ENCODE results near the gene PCMTD2. TPM values are rescaled to one million over a fixed set of nuclear protein-coding genes. Genes with fewer than 3 reads are reported as not detected.

PCMTD2 gene
- total RNA-seq, 3 donors from 2014 or later (not counting 1 experiment from before 2014, with no cell fraction given): 63.8 to 100.0 (median 65.6) TPM

GRCh38 chr20:64247307-64247618 lies 8.3 kb upstream of the PCMTD2 start:
- no peak overlapping the region for H3K27ac ChIP-seq (ENCODE audit: low read length)
- Mint-ChIP-seq H3K4me1 (no peaks in the 10 kb centered on the region), H3K4me3 (no peak overlapping the region), H3K27me3 (ENCODE audit: low read depth in 2 of 2) (peaks cover 27 to 46% of the 10 kb centered on the region in 2 donors), H3K36me3 (no peaks in the 10 kb centered on the region), H3K9me3 (no peaks in the 10 kb centered on the region), H3K27ac (no peak overlapping the region)
- H3K36me3 ChIP-seq (ENCODE audit: control insufficient read depth, insufficient read depth, low read length): no peaks in the 10 kb centered on the region
- no peak for ATAC-seq
- H3K4me1 ChIP-seq (ENCODE audit: control insufficient read depth, insufficient read depth, low read length): no peaks in the 10 kb centered on the region
- WGBS (ENCODE audit: insufficient coverage): 90% methylated on average over 9 of the region's 9 CpGs
- intact Hi-C loops (cut with micrococcal nuclease): no loop called here
- no peaks in the 10 kb centered on the region for H3K9me3 ChIP-seq (ENCODE audit: control insufficient read depth, insufficient read depth, low read length)
- no peaks in the 10 kb centered on the region for H3K27me3 ChIP-seq (ENCODE audit: control insufficient read depth, insufficient read depth, low read length)
- no peak overlapping the region for H3K4me3 ChIP-seq (ENCODE audit: low read length)
- no peak for DNase-seq
- TF ChIP-seq CTCF (IDR thresholded peaks at IDR 0.05): no peak

GRCh38 chr20:64247970-64248841 lies 7.3 kb upstream of the PCMTD2 start:
- ATAC-seq (no peak), DNase-seq (no peak)
- Mint-ChIP-seq H3K4me3 (no peak overlapping the region), H3K36me3 (no peaks in the 10 kb centered on the region), H3K27ac (no peak overlapping the region), H3K27me3 (ENCODE audit: low read depth in 2 of 2) (peaks cover 25 to 46% of the 10 kb centered on the region in 2 donors), H3K9me3 (no peaks in the 10 kb centered on the region), H3K4me1 (no peaks in the 10 kb centered on the region)
- no peak overlapping the region for H3K27ac ChIP-seq (ENCODE audit: low read length)
- 68% methylated on average over 29 of the region's 33 CpGs for WGBS (ENCODE audit: insufficient coverage)
- TF ChIP-seq CTCF (IDR thresholded peaks at IDR 0.05): no peak
- H3K4me1 ChIP-seq (ENCODE audit: control insufficient read depth, insufficient read depth, low read length): no peaks in the 10 kb centered on the region
- intact Hi-C loops (cut with micrococcal nuclease): no loop called here
- no peaks in the 10 kb centered on the region for H3K36me3 ChIP-seq (ENCODE audit: control insufficient read depth, insufficient read depth, low read length)
- H3K27me3 ChIP-seq (ENCODE audit: control insufficient read depth, insufficient read depth, low read length): no peaks in the 10 kb centered on the region
- H3K4me3 ChIP-seq (ENCODE audit: low read length): no peak overlapping the region
- no peaks in the 10 kb centered on the region for H3K9me3 ChIP-seq (ENCODE audit: control insufficient read depth, insufficient read depth, low read length)

- no peaks in the 10 kb centered on the region for H3K36me3 Mint-ChIP-seq
- no peaks in the 10 kb centered on the region for H3K27me3 ChIP-seq (ENCODE audit: control insufficient read depth, insufficient read depth, low read length)
- H3K27me3 Mint-ChIP-seq (ENCODE audit: low read depth in 2 of 2): peaks cover 21 to 39% of the 10 kb centered on the region in 2 donors
- no peak for DNase-seq
- H3K4me3 Mint-ChIP-seq: no peak overlapping the region
- no peak for ATAC-seq
- H3K4me3 ChIP-seq (ENCODE audit: low read length): no peak overlapping the region
- no peak overlapping the region for H3K27ac ChIP-seq (ENCODE audit: low read length)
- H3K36me3 ChIP-seq (ENCODE audit: control insufficient read depth, insufficient read depth, low read length): no peaks in the 10 kb centered on the region
- intact Hi-C loops (cut with micrococcal nuclease): no loop called here
- peaks cover 6 to 9% of the 10 kb centered on the region in 2 donors for H3K4me1 Mint-ChIP-seq
- no peaks in the 10 kb centered on the region for H3K9me3 ChIP-seq (ENCODE audit: control insufficient read depth, insufficient read depth, low read length)
- no CpG with 5 or more reads among the region's 2 CpGs for WGBS (ENCODE audit: insufficient coverage)
- H3K27ac Mint-ChIP-seq: no peak overlapping the region
- no peak for TF ChIP-seq CTCF (IDR thresholded peaks at IDR 0.05)
- H3K4me1 ChIP-seq (ENCODE audit: control insufficient read depth, insufficient read depth, low read length): peaks cover 3% of the 10 kb centered on the region
- no peaks in the 10 kb centered on the region for H3K9me3 Mint-ChIP-seq
Observed at GRCh38 chr20:64250027-64250426, 5.5 kb upstream of the PCMTD2 start.

- H3K36me3 Mint-ChIP-seq: no peaks in the 10 kb centered on the region
- intact Hi-C loops (cut with micrococcal nuclease): no loop called here
- Histone ChIP-seq H3K27ac (ENCODE audit: low read length) (no peak overlapping the region), H3K4me3 (ENCODE audit: low read length) (no peak overlapping the region), H3K27me3 (ENCODE audit: control insufficient read depth, insufficient read depth, low read length) (no peaks in the 10 kb centered on the region), H3K9me3 (ENCODE audit: control insufficient read depth, insufficient read depth, low read length) (no peaks in the 10 kb centered on the region), H3K4me1 (ENCODE audit: control insufficient read depth, insufficient read depth, low read length) (peaks cover 21% of the 10 kb centered on the region), H3K36me3 (ENCODE audit: control insufficient read depth, insufficient read depth, low read length) (no peaks in the 10 kb centered on the region)
- H3K27ac Mint-ChIP-seq: no peak overlapping the region
- ATAC-seq (no peak), DNase-seq (no peak)
- peaks cover 13 to 29% of the 10 kb centered on the region in 2 donors for H3K27me3 Mint-ChIP-seq (ENCODE audit: low read depth in 2 of 2)
- no peak overlapping the region for H3K4me3 Mint-ChIP-seq
- peaks cover 28 to 33% of the 10 kb centered on the region in 2 donors for H3K4me1 Mint-ChIP-seq
- 97% methylated on average over 4 of the region's 4 CpGs for WGBS (ENCODE audit: insufficient coverage)
- H3K9me3 Mint-ChIP-seq: no peaks in the 10 kb centered on the region
- no peak for TF ChIP-seq CTCF (IDR thresholded peaks at IDR 0.05)
Observed at GRCh38 chr20:64253000-64253383, 2.6 kb upstream of the PCMTD2 start.
